ENCODE results near the gene PRKN. TPM values are rescaled to one million over a fixed set of nuclear protein-coding genes. Genes with fewer than 3 reads are reported as not detected.

The PRKN gene
- total and polyA plus RNA-seq, 9 of the 15 experiments (the other 6 are each of a cell fraction or from before 2014, with no cell fraction given) = 0.03 to 0.96 (median 0.15) TPM; not detected in 2

DNA sequence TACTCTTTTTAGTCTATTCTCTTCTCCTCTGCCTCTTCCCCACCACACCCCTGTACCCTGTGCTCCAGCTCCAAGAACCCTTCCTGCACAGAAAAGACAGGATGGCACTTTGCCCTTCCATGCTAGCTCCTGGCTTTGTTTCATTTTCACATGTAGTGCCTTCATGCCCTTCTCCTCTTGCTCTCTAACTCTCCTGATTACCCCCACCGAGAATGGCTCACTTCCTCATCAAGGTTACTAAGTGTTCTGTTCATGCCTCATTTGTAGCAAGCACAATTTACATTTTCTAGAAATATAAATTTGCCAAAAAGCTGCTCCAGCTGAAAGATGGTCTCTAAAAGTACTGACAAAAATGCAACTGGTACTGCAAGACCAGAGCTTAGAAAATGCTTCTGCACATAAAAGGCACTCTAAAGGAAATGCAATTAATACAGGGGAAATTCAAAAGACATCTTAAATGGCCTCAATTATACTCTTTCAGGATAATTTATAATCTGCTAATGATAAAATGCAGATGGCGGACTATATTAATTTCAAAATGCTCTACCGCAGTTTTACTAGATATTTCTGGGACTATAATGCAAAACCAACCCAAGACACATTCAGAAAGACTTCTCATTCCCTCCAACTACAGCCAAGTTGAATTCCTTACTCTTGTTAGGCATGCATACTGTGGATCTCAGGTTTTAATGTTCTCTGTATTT, 570.2 kb downstream of the PRKN start:
- CTCF ChIA-PET (ENCODE audit: low intra/inter-chr PET ratio) = no interaction called here
- DNase-seq (ENCODE audit: extremely low read depth in 1 of 4, low spot score in 3 of 4) = no peak
- WGBS (ENCODE audit: insufficient coverage, low coverage, missing lambda C conversion rate) = 0% methylated on average over 3 of the region's 3 CpGs
- TF ChIP-seq WHSC1 (IDR thresholded peaks at IDR 0.05; ENCODE audit: low read length) = no peak
- TF ChIP-seq, protein P1, sequence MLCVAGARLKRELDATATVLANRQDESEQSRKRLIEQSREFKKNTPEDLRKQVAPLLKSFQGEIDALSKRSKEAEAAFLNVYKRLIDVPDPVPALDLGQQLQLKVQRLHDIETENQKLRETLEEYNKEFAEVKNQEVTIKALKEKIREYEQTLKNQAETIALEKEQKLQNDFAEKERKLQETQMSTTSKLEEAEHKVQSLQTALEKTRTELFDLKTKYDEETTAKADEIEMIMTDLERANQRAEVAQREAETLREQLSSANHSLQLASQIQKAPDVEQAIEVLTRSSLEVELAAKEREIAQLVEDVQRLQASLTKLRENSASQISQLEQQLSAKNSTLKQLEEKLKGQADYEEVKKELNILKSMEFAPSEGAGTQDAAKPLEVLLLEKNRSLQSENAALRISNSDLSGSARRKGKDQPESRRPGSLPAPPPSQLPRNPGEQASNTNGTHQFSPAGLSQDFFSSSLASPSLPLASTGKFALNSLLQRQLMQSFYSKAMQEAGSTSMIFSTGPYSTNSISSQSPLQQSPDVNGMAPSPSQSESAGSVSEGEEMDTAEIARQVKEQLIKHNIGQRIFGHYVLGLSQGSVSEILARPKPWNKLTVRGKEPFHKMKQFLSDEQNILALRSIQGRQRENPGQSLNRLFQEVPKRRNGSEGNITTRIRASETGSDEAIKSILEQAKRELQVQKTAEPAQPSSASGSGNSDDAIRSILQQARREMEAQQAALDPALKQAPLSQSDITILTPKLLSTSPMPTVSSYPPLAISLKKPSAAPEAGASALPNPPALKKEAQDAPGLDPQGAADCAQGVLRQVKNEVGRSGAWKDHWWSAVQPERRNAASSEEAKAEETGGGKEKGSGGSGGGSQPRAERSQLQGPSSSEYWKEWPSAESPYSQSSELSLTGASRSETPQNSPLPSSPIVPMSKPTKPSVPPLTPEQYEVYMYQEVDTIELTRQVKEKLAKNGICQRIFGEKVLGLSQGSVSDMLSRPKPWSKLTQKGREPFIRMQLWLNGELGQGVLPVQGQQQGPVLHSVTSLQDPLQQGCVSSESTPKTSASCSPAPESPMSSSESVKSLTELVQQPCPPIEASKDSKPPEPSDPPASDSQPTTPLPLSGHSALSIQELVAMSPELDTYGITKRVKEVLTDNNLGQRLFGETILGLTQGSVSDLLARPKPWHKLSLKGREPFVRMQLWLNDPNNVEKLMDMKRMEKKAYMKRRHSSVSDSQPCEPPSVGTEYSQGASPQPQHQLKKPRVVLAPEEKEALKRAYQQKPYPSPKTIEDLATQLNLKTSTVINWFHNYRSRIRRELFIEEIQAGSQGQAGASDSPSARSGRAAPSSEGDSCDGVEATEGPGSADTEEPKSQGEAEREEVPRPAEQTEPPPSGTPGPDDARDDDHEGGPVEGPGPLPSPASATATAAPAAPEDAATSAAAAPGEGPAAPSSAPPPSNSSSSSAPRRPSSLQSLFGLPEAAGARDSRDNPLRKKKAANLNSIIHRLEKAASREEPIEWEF (CRISPR knock-in tag; IDR thresholded peaks at IDR 0.05) = no peak
- TF ChIP-seq ZBTB8A (IDR thresholded peaks at IDR 0.05; ENCODE audit: partially characterized antibody) = no peak
- no peak for TF ChIP-seq KLF16 (IDR thresholded peaks at IDR 0.05)
- no peak for TF ChIP-seq ZNF232 (CRISPR knock-in tag; IDR thresholded peaks at IDR 0.05)
- TF ChIP-seq U2AF2 (optimal IDR thresholded peaks at IDR 0.05; ENCODE audit: low read depth, low read length) = no peak

More for the DNA sequence above, 570.2 kb downstream of the PRKN start:
- H3K27me3 ChIP-seq (ENCODE audit: control insufficient read depth in 2 of 2, insufficient read depth in 2 of 2, low read length in 2 of 2) = no peaks in the 10 kb centered on the region
- H3K9me1 ChIP-seq (ENCODE audit: control insufficient read depth, insufficient read depth, low read length) = no peaks in the 10 kb centered on the region
- no peaks in the 10 kb centered on the region for H3K36me3 ChIP-seq (ENCODE audit: control insufficient read depth, insufficient read depth, low read length)
- no peak overlapping the region for H3K27ac ChIP-seq (ENCODE audit: extremely low read depth, low read depth, low read length)
- 0 out of 2 replicates have a peak, but pooled peaks cover 3% of the 10 kb centered on the region for H3K9me3 ChIP-seq (replicated peaks; ENCODE audit: control insufficient read depth, insufficient read depth, low read depth, low read length)
- in situ Hi-C loops (cut with MboI) (no loop called here), intact Hi-C loops (cut with micrococcal nuclease) (no loop called here)
- H3K9ac ChIP-seq (ENCODE audit: insufficient read depth in 1 of 2, low read depth in 2 of 2, low read length in 2 of 2) = no peak overlapping the region
- POLR2A ChIA-PET = no interaction called here
- no peaks in the 10 kb centered on the region for H4K20me1 ChIP-seq (replicated peaks; ENCODE audit: control insufficient read depth, insufficient read depth, low read length)
- BruUV-seq (replicated peaks) = no TSS peak
- H3K4me2 ChIP-seq (ENCODE audit: insufficient read depth, low read length) = no peak overlapping the region
- no peak overlapping the region for H2AFZ ChIP-seq (ENCODE audit: low read depth, low read length)
- FAIRE-seq (no peak), ATAC-seq (no peak)
- H3K79me2 ChIP-seq (ENCODE audit: control insufficient read depth, insufficient read depth, low read length) = no peaks in the 10 kb centered on the region
- H3K4me1 ChIP-seq (replicated peaks in 1 of 2; ENCODE audit: control insufficient read depth in 2 of 2, insufficient read depth in 2 of 2, low read length in 2 of 2) = no peaks in the 10 kb centered on the region
- H3K4me3 ChIP-seq = no peak overlapping the region
